DMS114 treated with DMSO at 0.1 percent for 48 hours (cell line): ENCODE data around the gene NEK3.
"Not testable (repeated sequence)": the region's sequence is repeated elsewhere in the genome, so short reads cannot be mapped to it uniquely, and the experiment has no call there.

Experiments used
- DNase-seq: peaks from one replicate; lab custom pipeline; 2025; ENCODE audit not compliant: unreplicated experiment; lab: John Stamatoyannopoulos, UW

Gene NEK3

GRCh38 chr13:52170828-52171391, 11.5 kb upstream of the NEK3 start:
- DNase-seq, result not testable (repeated sequence)

- no peak for DNase-seq
Measured at GRCh38 chr13:52169839-52170238, 10.4 kb upstream of the NEK3 start.

DNA sequence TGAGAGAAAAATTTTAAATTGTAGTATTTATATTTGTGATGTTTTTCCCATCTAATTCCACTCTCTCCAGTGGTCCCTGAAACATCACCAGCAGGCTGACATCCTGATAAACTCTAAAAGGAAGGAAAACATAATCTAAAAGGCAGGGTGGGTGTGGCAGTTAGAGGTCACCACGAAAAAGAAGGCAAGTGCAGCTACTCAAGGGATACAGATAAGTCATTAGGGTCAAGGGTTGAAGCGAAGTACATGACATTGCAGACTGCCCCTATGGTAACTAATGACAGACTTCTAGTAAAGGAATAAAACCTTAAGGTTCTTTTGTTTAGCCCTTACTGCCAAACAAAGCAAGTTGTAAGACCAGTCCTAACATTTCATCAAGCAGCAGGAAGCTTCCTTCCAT, 6.0 kb upstream of the NEK3 start:
- no peak for DNase-seq

GRCh38 chr13:52164989-52165388, 5.6 kb upstream of the NEK3 start:
- DNase-seq, result no peak

DNA sequence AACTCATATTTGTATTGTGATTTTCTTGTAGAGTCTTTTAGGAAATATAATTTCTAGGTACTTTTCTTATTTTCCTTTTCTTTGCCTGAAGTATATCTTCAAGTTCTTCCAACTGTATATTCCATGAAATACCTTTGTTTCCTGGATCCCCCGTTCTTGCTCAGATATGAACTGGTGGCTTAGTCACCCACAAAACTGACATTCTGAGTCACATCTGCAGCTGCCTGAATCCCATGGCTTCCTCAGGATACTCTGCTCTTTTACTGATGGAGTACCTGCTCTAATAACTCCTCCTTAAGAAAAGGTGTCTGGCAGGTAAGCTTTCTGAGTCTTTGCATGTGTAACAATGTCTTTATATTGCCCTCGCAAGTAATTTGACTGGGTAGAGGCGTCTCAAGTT, 4.5 kb upstream of the NEK3 start:
- not testable (repeated sequence) for DNase-seq

GRCh38 chr13:52162279-52163101, 3.1 kb upstream of the NEK3 start:
- DNase-seq, result no peak

GRCh38 chr13:52161181-52161646, 1.8 kb upstream of the NEK3 start:
- DNase-seq, result no peak

DNA sequence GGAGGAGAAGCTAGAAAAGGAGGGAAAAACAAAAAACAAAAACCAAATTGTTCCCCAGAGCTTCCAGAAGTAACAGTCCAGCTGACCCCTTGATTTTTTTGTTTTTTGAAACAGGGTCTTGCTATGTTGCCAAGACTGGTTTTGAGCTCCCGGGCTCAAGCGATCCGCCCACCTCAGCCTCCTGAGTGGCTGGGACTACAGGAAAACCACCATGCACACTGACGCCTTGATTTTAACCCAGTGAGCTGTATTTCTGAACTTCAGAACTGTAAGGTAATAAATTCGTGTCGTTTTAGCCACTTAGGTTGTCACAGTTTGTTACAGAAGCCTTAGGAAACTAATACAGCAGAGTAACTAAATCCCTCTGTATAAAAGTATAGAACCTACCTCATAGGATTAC, 1.1 kb upstream of the NEK3 start:
- no peak for DNase-seq

DNA sequence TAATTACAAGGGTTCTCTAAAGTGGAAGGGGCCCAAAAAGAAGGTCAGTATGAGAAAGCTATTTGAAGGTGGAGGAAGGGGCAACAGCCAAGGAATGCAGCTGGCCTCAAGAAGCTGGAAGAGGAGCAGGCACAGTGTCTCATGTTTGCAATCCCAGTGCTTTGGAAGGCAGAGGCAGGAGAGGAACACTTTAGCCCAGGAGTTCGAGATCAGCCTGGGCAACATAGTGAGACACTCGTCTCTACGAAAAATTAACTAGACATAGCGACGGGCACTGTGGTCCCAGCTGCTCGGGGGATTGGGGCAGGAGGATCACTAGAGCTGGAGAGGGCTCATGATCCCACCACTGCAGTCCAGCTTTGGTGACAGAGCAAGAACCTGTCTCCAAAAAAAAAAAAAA, 656 bp upstream of the NEK3 start:
- DNase-seq, result no peak

GRCh38 chr13:52158629-52159158, 703 bp downstream of the NEK3 start:
- DNase-seq, result no peak

DNA sequence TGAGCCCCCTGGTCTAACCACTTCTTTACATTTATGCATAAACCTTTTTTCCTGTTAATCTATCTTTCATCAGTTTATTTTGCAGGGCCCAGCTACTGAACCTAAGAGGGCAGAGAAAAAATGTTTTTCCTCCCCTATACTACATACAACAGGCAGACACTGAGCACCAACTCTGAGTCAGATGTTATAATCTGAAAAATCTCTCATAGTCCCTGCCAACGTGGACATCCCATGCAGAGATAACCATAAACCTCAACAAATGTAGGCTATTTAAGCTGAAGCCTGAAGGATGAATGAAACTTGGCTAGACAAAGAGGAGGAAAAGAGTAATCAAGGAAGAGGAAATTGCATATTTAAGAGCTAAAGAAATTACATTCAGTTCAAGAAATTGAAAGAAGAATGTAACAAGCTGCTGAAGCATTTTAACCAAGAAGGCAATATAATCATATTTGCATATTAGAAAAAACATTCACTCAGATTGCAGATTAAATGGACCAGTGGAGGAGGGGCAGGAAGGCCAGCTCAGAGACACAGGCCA, 2.6 kb downstream of the NEK3 start:
- no peak for DNase-seq

GRCh38 chr13:52155177-52155576, 4.2 kb downstream of the NEK3 start:
- no peak for DNase-seq

DNA sequence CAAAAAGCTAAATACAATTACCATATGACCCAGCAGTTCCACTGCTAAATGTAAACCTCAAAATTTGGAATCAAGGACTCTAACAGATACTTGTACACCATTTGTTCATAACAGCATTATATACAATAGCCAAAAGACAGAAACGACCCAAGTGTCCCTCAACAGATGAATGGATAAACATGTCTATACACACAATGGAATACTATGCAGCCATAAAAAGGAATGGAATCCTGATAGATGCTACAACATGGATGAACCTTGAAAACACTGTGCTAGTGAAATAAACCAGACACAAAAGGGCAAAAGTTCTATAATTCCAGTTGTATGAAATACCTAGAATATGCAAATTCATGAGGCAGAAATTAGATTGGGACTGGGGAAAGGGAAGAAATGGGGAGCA, 12.2 kb downstream of the NEK3 start:
- DNase-seq, result no peak

DNA sequence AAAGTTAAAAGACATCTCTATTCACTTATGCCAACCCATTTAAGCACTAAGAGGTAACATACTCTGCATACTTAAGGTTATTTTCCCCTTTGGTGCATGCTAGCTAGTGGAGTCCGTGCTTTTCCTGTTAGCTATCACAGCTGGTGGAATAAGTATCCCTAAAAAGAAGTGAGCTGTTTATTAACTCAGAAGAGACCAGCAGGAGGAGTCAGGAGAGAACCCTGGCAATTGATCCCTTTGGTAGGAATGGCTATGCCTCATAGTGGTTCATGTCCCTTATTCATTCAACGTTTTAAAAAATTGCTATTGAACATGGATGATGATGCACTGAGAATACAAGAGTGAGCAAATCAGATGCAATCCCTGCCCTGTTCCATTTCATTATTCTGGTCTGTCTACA, 18.1 kb downstream of the NEK3 start:
- no peak for DNase-seq

GRCh38 chr13:52137489-52137888, 21.9 kb downstream of the NEK3 start:
- no peak for DNase-seq

DNA sequence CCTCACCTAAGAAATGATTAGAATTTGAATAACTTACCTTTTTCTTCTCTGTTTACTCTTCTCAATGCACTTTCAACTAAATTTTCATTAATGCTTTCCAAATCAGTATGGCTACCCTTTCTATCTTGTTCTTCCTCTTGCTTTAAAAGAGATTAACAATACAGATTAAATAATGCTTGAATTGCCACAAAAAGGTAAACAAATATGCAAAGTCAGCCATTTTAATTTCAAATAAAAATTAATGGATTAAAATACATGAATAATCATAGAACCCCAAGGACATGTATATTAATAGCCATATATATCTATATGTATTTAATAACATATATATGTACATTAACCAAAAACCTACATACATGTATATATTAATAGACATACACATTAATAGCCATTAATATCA, 22.6 kb downstream of the NEK3 start:
- DNase-seq, result no peak

DNA sequence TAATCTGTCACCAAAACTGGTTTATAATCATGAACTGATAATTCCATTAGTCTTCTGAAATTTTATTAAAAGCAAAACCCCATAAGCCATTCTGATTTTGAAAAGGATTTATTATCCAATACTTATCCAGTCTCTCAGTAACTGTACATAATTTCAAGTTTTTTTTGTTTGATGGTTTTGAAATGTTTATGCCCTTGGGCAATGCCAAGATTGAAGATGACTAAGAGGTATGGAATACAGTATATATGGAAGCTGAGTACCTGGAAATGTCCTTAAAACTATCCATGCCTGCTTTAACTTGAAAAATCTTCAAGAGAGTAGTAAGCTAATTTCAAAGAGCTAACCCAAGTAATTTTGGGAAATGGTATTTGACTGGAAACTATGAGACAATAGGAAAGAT, 28.8 kb downstream of the NEK3 start:
- no peak for DNase-seq

- DNase-seq, result peak; percentile 3
Measured at GRCh38 chr13:52128714-52129700, 30.4 kb downstream of the NEK3 start, which contains the start of gene NEK5. NEK5 (minus strand) TSS chr13:52129073; CDS start chr13:52127482, 1,591 bp downstream.

GRCh38 chr13:52127783-52128702, 31.4 kb downstream of the NEK3 start:
- peak; percentile 43 for DNase-seq

GRCh38 chr13:52127378-52127777, 32.0 kb downstream of the NEK3 start:
- no peak for DNase-seq
